Right atrium auricular region (tissue), 2 donors: ENCODE data around the gene RPS21. TPM values are rescaled to one million over a fixed set of nuclear protein-coding genes. Genes with fewer than 3 reads are reported as not detected.

Source experiments
- DNase-seq: peaks from one replicate; pipeline ENCODE4 v3.0.0-alpha.2; 2019; ENCODE audit warnings: low spot score
- H3K27ac ChIP-seq, 2 donors: fragments of 200-600 bp; sonication (generic); 1 replicate in 1 of 2; 2 replicates in 1 of 2; pipeline ENCODE4 v1.5.1; 2016 to 2019
- H3K27me3 ChIP-seq, 2 donors: fragments of 200-600 bp; sonication (generic); one replicate each; pipeline versions ENCODE4 v1.5.1 to v1.6.0; 2017 to 2019
- H3K36me3 ChIP-seq: fragments of 200-600 bp; sonication (generic); one replicate; pipeline ENCODE4 v1.5.1; 2016
- H3K4me1 ChIP-seq, 2 donors: fragments of 200-600 bp; sonication (generic); one replicate each; pipeline versions ENCODE4 v1.5.1 to v1.6.0; 2017 to 2019
- H3K4me3 ChIP-seq, 2 donors: fragments of 200-600 bp; sonication (generic); 1 replicate in 1 of 2; 2 replicates in 1 of 2; pipeline ENCODE4 v1.5.1; 2017 to 2019; ENCODE audit warnings: mild to moderate bottlenecking in 1 of 2, moderate library complexity in 1 of 2
- H3K9me3 ChIP-seq, 2 donors: fragments of 200-600 bp; sonication (generic); one replicate each; pipeline ENCODE4 v1.5.1; 2019
- total RNA-seq, 2 donors: library from RNA; depleted of rRNA; stranded (reverse); fragments of >200 nt; gene quantifications; one replicate each; pipeline ENCODE4 v1.1.0, GENCODE V29; 2016
- TF ChIP-seq, protein P1 (sequence below), 2 donors: fragments of 200-600 bp; sonication (generic); IDR thresholded peaks; one replicate each; pipeline ENCODE4 v1.5.1; 2019; ENCODE audit warnings: antibody characterized with exemption in 2 of 2

Gene RPS21
- total RNA-seq, 2 donors from 2014 or later, result 1,510 to 1,937 TPM

DNA sequence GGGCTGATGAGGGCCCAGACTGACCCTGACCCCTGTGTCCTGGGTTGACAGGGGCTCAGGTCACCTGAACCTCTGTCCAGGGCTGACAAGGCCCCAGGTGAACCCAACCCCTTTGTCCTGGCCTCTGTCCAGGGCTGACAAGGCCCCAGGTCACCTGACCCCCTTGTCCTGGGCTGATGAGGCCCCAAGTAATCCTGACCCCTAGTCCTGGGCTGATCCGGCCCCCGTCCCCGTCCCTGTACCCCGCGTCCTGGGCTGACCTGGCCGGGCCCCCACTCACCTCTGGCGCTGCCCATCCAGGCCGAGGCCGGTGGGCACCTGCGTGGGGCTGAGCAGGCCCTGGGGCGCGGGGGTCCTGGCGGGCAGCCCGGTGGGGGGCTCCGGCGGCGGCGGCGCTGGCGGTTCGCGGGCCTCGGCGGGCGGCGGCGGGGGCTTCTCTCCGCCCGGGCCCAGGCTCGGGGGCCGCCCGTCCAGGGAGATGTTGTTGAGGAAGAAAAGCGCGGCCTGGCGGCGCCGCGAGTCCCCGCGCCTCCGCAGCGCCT is 19.8 kb downstream of the RPS21 start:
- H3K4me3 ChIP-seq, result peak overlapping the region; percentile 63 to 64
- TF ChIP-seq, protein P1, sequence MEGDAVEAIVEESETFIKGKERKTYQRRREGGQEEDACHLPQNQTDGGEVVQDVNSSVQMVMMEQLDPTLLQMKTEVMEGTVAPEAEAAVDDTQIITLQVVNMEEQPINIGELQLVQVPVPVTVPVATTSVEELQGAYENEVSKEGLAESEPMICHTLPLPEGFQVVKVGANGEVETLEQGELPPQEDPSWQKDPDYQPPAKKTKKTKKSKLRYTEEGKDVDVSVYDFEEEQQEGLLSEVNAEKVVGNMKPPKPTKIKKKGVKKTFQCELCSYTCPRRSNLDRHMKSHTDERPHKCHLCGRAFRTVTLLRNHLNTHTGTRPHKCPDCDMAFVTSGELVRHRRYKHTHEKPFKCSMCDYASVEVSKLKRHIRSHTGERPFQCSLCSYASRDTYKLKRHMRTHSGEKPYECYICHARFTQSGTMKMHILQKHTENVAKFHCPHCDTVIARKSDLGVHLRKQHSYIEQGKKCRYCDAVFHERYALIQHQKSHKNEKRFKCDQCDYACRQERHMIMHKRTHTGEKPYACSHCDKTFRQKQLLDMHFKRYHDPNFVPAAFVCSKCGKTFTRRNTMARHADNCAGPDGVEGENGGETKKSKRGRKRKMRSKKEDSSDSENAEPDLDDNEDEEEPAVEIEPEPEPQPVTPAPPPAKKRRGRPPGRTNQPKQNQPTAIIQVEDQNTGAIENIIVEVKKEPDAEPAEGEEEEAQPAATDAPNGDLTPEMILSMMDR (IDR thresholded peaks at IDR 0.05), result no peak
- no peaks in the 10 kb centered on the region for H3K9me3 ChIP-seq
- peak overlapping the region; percentile 82 to 86 for H3K27ac ChIP-seq
- no peaks in the 10 kb centered on the region for H3K36me3 ChIP-seq
- no peak for DNase-seq
- H3K4me1 ChIP-seq, result peaks cover 0 to 44% of the 10 kb centered on the region in 2 donors
- no peaks in the 10 kb centered on the region for H3K27me3 ChIP-seq

DNA sequence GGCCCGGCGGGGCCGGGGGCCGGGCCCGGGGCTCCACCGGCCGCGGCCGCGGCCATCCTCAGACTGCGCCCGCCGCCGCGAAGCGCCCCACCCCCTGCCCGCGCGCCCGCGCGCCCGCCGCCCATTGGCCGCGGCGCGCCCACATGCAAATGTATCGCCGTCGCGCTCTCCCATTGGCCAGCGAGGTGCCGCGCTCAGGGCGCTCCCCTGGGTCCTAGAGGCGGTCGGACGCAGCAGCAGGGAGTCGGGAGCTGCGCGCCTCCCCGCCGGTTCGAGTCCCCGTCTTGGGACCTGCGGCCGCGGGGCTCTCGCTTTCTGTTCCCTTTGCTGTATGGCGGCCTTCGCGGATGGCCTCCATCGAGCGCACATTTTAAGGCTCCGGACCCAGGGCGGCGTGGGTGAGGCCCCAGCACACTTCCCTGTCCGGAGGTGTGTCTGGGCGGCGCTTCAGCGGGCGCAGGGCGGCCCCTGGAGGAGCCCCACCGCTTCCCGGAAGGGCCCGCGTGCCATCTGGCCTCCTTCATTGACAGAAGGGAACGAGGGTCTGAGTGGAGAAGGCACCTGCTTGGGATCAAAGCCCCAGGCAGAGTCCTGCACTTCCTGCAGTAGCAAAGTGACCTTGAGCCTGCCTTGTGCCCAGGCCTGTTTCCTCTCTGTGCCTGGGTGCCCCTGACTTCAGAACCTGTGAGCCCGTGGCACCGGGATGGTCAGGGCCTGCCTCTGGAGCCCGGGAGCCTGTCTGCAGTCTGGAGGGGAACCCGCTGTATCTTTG is 20.5 kb downstream of the RPS21 start, which contains the start of gene CABLES2:
Gene CABLES2 (minus strand): TSS at position 65 of the 772 bp plus-strand sequence. CDS start 9 bp downstream, at position 56.
- no peaks in the 10 kb centered on the region for H3K36me3 ChIP-seq
- H3K4me3 ChIP-seq, result peak within 1 kb of the TSS; percentile 63 to 64
- no peaks in the 10 kb centered on the region for H3K9me3 ChIP-seq
- DNase-seq, result peak; percentile 95
- TF ChIP-seq, protein P1 (IDR thresholded peaks at IDR 0.05), result peak in 1 of 2 donors; percentile 33
- H3K4me1 ChIP-seq, result peaks cover 0 to 44% of the 10 kb centered on the region in 2 donors
- peak within 1 kb of the TSS; percentile 82 to 86 for H3K27ac ChIP-seq
- H3K27me3 ChIP-seq, result no peaks in the 10 kb centered on the region

DNA sequence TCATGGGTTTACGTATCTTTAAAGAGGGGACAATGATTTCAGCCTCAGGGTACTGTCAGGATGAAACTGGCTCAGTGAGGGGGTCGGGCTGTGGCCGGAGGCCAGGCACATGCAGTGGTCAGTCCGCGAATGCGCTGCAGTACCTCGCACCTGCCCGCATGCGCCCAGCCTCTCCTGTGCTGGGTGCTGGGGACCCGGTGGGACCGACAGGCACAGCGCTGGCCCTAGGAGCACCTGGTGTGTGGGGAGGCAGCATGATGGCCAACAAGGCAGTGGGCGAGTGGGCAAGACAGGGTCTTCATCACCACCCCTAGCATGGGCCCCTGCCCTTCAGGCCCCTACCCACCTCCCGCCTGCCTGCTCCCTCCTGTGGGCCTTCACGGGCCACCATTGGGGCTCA is 21.2 kb downstream of the RPS21 start:
- Histone ChIP-seq H3K4me3 (no peak overlapping the region), H3K27ac (peak overlapping the region in 1 of 2 donors; percentile 31), H3K4me1 (peaks cover 0 to 44% of the 10 kb centered on the region in 2 donors), H3K9me3 (no peaks in the 10 kb centered on the region), H3K27me3 (no peaks in the 10 kb centered on the region), H3K36me3 (no peaks in the 10 kb centered on the region)
- no peak for DNase-seq
- TF ChIP-seq, protein P1 (IDR thresholded peaks at IDR 0.05), result no peak

DNA sequence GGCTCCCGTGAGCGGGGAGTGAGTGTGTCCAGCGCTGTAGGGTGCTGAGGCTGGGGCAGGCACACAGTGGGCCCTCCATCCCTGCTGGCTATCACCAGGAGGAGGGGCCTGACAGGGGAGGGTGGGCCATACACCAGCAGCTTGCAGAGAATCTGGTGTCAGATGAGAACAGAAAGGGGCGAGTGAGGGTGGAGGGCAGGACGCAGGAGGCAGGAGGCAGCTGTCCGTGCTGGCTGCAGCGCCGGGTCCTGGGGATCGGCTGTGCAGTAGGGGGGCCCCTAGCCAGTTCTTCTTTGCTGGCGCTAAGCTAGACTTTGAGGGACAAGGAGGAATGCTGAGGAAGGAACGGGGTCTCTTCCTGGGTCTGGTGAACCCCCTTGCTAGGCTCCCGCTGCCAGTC is 21.7 kb downstream of the RPS21 start:
- H3K4me1 ChIP-seq, result peaks cover 0 to 44% of the 10 kb centered on the region in 2 donors
- TF ChIP-seq, protein P1 (IDR thresholded peaks at IDR 0.05), result no peak
- no peak for DNase-seq

DNA sequence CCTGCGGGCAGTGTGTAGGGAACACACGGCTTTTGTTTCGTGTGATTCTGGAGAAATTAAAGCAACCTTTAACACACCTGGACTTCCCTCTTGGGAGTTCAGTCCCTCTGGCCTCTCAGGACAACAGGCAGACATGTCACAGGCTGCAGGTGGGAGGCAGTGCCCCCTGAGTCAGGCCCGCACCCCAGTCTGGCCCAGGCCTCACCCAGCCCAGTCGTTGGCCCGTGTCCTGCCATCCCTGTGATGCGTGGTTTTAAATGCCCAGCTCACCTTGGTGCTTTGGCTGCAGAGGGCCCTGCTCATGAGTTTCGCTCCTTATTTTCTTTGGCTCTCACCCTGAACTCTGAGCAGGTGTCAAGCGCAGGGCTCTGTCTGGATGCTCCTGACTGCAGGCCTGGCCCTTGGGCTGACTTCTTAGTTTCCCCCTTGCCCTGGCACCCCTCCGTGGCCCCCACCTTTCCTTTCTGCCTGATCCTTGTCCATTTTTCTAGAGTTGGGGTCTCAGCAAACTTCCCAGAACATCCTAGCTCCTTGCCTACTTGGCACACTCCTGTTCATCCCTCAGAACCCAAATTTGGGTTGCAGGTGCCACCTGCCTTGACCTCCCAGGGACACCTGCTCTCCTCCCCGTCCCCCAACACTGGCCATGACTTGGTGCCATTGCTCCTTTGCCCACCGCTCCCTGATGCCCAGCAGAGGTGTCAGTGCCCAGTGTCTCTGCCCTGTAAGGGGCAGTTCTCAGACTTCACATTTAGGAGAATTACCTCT is 22.4 kb downstream of the RPS21 start:
- H3K27me3 ChIP-seq, result no peaks in the 10 kb centered on the region
- H3K9me3 ChIP-seq, result no peaks in the 10 kb centered on the region
- TF ChIP-seq, protein P1 (IDR thresholded peaks at IDR 0.05), result no peak
- no peak overlapping the region for H3K4me3 ChIP-seq
- H3K36me3 ChIP-seq, result no peaks in the 10 kb centered on the region
- peaks cover 0 to 43% of the 10 kb centered on the region in 2 donors for H3K4me1 ChIP-seq
- H3K27ac ChIP-seq, result no peak overlapping the region
- no peak for DNase-seq

More for the DNA sequence above, 21.7 kb downstream of the RPS21 start:
- H3K27me3 ChIP-seq, result no peaks in the 10 kb centered on the region
- no peaks in the 10 kb centered on the region for H3K9me3 ChIP-seq
- no peaks in the 10 kb centered on the region for H3K36me3 ChIP-seq
- no peak overlapping the region for H3K4me3 ChIP-seq
- H3K27ac ChIP-seq, result no peak overlapping the region
